Fibroblast of peridontal ligament (primary cell): ENCODE data around the gene RPS16.

Experiments
- DNase-seq: peaks from one replicate; pipeline ENCODE4 v3.0.0-alpha.2; 2010; ENCODE audit errors: extremely low read depth

RPS16 gene

DNA sequence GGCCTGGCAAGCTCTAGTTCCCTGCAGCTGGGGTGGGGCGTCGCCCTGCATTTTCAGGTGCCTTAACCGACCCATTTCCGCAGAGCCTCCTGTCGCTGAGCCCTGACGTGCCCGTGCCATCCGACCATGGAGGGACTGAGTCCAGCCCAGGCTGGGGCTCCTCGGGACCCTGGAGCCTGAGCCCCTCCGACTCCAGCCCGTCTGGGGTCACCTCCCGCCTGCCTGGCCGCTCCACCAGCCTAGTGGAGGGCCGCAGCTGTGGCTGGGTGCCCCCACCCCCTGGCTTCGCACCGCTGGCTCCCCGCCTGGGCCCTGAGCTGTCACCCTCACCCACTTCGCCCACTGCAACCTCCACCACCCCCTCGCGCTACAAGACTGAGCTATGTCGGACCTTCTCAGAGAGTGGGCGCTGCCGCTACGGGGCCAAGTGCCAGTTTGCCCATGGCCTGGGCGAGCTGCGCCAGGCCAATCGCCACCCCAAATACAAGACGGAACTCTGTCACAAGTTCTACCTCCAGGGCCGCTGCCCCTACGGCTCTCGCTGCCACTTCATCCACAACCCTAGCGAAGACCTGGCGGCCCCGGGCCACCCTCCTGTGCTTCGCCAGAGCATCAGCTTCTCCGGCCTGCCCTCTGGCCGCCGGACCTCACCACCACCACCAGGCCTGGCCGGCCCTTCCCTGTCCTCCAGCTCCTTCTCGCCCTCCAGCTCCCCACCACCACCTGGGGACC, 27.9 kb downstream of the RPS16 start:
- peak; percentile 35 for DNase-seq

DNA sequence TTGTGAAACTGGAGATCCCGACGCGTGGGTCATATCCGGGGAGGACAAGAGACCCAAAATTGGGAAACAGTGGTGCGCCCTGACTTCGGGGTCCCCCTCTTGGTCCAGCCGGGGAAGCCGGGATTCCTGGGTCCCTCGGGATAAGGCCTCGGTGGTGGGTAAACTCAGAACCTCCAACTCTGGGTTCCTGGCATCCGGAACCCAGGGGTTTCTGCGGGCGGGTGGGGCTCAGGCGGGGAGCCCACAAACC, 28.4 kb downstream of the RPS16 start:
- no peak for DNase-seq

DNA sequence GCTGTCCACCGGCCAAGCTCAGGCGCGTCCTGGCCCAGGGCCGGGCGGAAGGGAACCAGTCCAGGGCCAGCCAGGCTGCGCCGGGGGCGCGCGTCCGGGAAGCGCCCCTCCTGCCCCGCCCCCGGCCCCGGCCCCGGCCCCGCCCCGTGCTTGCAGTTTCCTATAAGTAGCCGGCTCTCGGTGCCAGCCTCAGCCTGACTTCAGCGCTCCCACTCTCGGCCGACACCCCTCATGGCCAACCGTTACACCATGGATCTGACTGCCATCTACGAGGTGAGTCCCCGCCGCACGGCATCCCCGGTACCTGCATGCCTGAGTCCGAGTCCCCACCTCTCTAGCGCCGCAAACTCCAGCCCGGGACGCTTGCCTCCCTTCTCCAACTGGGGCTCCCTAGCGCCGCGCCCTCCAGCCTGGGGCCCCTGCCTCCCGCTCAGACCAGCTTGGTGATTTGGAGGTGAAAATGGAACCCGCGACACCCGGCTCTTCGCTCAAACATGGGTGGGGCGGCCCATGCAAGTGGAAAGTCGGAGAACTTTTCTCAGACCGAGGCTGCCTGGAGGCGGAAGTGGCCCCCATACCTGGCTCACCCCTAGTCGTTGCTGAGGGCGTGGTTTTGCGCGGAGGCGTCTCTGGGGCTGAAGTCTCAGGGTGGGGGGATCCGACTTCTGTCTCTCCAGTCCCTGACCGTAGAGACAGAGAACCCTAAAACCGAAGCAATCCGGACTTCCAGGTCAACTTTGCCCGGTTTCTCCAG, 28.9 kb downstream of the RPS16 start, which contains the start of gene ZFP36:
Gene ZFP36 (plus strand): TSS at position 192 of the 754 bp plus-strand sequence. CDS start 58 bp downstream, at position 250.
- peak; percentile 89 for DNase-seq

DNA sequence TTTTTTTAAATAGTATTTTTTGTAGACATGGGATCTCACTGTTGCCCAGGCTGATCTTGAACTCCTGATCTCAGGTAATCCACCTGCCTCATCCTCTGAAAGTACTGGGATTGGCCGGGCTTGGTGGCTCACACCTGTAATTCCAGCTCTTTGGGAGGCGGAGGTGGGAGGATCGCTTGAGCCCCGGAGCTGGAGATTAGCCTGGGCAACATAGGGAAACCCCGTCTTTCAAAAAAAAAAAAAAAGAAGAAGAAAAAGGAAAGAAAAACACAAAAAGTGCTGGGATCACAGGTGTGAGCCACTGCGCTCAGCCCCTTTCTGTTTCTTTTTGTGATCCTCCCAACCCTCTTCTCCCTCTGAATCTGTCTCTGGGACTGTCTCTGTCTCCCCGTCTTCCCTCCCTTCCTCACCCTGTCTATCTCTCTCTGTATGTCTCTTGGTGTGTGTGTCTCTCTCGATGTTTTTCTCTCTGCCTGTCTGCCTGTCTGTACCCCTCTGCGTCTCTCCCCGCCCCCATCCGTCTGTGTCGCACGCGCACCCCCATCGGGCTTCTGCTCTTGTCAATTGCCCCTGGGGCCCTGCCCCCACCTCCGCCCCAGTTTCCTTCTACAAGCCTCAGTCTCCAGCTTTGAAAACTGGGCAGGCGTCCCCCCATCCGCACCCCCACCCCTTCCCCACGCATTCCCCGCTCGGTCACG, 29.6 kb downstream of the RPS16 start:
- DNase-seq, result no peak

DNA sequence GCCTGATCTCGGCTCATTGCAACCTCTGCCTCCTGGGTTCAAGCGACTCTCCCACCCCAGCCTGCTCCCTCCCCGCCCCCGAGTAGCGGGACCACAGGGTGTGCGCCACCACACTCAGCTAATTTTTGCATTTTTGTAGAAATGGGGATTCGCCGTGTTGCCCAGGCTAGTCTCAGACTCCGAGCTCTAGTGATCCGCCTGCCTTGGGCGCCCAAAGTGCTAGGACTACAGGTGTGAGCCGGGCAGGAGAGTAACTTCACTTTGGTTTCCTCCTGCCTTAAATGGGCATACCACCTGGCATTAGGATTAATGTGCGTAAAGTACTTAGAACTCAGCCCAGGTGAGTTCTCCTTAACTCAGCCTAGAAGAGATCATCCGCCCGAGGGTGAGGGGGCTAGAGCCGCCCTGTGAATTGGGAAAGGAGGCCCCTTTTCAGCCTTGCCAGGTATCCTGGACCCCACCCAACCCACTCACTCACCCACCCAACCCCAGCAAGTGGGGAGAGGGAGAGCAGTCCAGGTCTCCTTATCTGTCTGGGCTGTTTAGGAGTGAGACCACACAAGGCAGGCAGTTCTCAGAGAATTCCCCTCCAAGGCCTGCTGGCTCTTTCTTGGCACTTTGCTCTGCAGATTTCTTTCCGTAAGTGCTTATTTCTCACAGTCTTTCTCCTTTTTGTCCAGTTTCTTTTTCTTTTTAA, 30.3 kb downstream of the RPS16 start:
- peak; percentile 23 for DNase-seq

DNA sequence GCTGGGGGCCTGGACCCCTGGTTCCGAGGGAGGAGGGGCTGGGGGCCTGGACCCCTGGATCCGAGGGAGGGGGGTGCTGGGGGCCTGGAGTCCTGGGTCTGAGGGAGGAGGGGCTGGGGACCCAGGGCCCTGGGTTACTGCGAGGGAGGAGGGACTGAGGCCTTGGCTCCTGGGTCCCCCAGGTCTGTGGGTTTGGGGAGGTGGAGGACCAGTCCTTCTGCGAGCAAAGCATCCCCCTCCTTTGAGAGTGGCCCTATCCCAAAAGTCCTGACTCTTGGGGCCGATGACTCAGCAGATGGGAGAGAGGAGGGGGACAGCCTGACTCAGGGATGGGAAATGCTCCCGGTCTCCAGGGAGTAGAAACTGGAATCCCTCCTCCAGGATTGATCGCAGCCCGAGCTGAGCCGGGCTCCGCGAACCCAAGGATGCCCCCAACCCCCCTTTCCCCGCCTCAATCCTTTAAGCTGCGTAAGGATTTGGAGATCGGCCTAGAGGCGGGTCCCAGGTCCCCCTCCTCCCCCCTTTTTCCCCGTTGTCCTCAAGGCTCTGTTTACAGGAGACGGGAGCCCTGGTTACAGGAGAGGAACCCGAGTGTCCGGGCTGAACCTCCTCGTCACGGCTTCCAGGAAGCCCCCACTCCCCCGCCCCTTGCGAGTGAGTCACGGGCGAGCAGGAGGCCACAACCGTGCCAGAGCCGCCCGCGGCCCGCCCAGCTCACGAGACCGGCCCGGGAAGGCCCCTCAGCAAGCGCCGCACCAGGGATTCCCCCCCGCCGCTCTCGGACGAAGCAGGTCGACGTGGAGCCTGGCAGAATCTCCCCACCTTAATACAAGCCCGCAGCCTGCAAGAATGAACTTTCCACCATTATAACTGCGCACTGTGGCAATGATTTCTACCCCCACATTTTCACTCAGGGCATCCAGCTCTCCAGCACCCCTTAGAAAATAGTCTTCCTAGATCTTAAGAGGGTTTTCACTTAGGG, 32.1 kb downstream of the RPS16 start:
- DNase-seq, result peak; percentile 100

DNA sequence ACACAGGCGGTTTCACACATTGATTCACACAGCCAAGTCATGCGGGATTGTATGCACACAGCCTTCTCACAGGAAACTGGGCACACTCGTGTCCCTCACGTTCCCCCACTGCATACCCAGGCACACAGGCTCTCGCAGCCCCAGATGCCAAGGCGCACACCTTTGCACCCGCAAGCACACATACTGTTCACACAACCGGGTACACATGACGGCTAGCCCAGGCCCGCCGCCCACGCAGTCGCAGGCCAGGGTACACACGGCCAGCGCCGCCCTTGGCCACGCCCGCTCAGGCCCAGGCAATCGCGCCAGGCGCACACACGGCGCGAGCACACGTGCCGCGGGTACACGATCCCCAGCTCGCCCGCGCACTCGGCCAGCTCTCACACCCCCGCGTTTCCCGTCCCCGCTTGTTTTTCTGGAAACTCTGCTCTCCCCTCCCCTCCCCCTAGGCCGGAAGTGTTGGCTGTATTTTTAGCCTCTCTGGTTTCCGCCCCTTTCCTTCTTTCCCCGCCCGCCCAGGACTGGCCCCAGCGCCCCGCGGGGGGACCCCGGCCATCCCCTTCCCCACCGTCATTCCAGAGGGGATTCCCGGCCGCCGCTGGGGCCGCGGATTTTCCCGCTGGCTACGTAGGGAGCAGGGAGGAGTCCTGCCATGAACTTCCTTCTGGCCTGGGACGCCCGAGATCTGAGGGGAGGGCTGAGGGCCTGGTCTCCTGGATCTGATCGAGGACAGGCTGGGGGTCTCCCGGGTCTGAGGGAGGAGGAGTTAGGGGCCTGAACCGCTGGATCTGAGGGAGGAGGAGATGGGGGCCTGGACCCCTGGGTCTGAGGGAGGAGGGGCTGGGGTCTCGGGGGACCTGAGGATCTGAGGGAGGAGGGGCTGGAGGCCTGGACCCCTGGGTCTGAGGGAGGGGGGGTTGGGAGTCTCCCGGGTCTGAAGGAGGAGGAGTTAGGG, 33.1 kb downstream of the RPS16 start:
- DNase-seq, result peak; percentile 87

DNA sequence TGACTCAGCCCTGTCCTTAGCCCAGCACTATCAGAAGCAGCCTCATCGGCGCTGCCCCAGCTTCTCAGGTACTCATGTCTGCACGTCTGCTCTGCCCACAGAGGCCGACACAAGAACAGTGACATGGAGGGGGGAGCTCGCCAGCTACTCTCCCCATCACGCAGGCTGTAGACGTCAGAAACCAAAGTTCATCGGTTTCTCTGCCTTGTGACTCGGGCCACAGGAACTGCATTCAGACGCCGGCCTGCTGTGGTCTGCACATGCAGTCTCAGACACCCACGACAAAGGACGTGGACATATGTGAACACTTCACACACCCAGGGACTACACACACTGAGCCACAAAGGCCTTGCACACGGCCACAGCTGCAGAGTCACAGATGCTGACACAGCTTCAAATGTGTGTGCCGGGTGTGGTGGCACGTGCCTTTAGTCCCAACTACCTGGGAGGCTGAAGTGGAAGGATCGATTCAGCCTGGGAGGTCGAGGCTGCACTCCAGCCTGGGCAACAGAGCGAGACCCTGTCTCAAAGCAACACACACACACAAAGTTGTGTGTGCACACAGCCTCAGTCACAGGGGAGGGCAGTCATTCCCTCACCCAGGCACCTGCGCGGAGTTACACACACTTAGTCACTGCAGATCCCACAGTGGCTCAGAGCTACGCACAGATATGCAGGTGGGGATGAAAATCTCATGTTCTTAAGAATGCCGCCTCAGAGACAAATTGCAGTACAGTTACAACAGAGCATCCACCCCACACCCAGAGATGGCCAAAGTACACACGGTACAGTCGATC, 34.0 kb downstream of the RPS16 start:
- DNase-seq, result peak; percentile 56

DNA sequence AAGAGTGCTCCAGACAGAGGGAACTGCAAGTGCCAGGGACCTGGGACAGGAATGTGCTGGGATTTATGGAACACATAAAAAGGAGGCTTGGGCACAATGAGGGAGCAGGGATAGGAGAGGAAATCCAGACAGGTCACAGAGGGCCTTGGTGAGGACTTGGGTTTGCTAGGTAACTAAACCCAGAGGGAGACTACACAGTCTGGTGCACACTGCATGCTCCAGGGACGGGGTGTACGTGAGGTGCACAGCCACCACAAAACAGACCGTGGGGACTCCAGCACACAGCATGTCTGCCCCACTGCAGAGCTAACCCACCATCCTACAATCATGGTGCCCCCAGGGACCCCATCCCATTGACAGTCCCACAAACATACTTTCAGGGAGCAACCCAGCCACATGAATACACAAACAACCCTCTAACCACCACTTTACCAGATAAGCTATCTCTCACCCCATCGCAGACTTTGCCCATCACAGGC, 34.6 kb downstream of the RPS16 start:
- DNase-seq, result no peak

DNA sequence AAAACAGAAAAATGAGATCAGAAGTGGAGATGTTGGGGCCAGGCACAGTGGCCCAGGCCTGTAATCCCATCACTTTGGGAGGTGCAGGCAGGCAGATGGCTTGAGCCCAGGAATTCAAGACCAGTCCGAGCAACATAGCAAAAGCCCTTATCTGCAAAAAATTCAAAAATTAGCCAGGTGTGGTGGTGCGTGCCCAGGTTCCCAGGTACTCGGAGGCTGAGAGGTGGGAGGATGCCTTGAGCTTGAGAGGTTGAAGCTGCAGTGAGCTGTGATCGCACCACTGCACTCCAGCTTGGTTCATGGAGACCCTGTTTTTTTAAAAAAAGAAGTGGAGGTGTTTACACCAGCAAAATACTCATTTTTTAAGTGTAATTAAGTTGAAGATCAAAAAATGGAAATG, 35.7 kb downstream of the RPS16 start:
- no peak for DNase-seq

DNA sequence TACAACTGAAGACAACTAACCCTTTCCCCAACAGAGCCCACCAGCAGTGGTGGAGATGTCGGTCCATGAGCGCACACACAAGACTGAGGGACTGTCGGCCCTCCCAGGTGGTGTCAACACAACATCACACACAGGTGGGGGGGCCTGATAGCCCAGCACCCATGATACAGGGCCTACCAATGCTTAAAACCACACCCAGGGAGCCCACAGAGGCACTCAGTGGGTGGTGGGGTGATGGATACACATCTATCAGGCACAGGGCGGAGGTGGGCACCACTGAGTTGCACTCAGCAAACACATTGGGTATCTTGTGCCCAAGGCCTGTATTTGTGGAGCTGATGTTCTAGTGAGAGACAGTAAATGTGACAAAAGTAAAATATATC, 36.1 kb downstream of the RPS16 start:
- no peak for DNase-seq

DNA sequence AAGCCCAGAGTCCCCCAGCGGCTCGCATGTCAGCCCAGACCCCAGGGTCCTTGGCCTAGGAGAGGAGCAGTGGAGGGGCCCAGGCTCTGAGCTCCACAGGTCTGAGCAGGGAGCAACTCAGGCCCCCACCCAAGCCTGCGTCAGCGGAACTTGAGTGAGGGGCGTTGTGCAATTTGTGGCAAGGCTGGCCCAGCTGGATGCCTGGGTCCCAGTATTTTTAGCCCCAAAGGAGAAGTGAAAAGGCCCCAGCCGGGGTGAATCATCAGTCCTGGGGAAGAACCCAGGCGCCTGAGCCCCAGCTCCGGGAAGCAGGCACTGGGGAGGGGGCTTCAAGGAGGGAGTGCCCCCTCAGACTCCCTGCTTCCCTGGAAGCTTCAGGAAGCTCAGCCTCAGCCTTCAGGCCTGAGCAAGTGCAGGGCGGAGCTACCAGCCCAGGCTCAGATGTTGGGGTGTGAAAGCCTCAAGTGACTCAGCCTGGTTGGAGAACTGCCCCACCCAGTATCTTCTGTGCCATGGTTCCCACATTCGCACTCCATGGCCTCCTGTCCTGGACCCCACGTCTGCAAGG, 37.4 kb downstream of the RPS16 start:
- peak; percentile 83 for DNase-seq

DNA sequence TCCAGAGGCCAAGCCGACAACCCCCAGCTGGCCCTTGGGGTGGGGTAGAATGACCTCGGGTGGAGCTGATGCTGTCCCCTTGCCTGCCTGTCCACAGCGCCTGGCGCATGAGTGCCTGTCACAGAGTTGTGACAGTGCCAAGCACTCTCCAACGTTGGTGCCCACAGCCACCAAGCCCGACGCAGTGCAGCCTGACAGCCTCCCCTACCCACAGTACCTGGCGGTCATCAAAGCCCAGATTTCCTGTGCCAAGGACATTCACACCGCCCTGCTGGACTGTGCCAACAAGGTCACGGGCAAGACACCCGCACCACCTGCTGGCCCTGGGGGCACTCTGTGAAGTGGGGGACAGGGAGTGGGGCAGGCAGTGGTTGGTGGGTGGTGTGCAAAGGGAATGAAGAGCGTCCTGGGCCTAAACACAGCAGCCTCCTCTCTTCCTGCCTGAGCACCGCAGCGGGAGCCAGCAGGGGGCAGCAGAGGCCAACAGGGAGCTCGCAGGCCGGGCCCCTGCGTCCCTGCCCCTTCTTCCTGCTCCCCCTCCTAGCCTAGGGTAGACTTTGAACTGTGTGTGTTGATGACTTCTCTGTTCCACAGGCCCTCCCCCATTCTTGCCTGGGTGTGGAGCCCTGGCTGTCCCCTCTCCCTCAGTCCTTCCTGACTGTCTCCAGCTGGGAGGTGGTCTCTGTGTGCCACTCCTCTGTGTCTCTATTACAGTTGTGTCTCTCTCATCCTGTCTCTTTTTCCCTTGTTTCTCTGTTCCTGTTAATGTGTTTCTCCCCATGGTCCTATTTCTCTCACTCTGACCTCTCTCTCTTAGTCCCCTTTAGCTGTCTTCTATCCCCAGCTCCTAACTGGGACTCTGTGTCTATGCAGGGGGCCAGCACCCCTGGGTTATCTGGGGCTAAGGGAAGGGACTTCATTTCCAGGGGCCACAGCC, 38.1 kb downstream of the RPS16 start:
- peak; percentile 75 for DNase-seq

DNA sequence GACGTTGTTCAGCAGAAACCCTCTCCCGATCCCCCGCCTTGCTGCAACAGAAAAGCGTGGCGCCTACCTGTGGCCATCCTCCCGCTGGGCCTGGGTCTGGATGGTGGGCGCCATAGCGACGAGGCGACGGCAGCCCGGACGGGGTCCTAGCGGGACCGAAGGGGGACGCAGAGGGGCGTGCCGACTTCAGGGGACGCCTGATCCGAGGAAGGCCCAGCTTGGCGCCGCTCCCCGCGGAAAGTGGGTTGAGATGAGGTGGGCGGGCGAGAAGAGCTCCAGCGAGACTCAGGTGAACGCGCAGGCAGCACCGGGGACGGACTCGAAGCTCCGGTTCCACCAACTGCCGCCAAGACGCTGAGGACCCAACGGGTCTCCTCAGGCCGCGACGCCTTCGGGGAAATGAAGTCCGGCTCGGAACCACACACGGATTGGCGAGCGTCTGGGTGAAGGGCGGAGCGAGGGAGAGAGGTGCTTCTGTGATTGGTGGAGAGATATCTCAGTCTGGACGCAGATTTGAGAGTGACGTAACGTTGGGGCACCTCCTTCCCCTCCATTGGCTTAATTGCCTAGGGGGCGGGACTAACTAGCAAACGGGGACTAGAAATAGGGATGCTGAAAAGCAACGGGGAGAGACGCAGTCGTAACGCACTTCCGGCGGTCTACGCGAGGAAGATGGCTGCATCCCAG, 44.9 kb downstream of the RPS16 start, which contains the start of the genes MED29 and PAF1:
Gene MED29 (plus strand): TSS at position 628 of the 687 bp plus-strand sequence. CDS start 45 bp downstream, at position 673.
Gene PAF1 (minus strand): TSS at position 356 of the 687 bp plus-strand sequence. CDS start 242 bp downstream, at position 114.
- peak; percentile 100 for DNase-seq

DNA sequence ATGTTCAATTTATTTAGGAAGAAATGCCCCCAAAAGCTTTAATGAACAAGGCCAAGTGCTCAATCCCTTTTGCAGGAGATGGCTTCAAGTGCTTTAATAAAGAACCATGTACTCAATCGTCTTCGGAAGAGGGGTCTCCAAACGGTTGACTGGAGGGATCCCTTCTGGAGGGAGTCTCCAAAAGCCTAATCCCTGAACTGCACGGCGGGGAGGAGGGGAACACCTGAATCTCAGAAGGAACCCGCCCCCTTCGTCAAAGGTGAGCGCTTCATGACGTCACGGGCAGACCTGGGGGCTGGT, 45.3 kb downstream of the RPS16 start:
- no peak for DNase-seq

DNA sequence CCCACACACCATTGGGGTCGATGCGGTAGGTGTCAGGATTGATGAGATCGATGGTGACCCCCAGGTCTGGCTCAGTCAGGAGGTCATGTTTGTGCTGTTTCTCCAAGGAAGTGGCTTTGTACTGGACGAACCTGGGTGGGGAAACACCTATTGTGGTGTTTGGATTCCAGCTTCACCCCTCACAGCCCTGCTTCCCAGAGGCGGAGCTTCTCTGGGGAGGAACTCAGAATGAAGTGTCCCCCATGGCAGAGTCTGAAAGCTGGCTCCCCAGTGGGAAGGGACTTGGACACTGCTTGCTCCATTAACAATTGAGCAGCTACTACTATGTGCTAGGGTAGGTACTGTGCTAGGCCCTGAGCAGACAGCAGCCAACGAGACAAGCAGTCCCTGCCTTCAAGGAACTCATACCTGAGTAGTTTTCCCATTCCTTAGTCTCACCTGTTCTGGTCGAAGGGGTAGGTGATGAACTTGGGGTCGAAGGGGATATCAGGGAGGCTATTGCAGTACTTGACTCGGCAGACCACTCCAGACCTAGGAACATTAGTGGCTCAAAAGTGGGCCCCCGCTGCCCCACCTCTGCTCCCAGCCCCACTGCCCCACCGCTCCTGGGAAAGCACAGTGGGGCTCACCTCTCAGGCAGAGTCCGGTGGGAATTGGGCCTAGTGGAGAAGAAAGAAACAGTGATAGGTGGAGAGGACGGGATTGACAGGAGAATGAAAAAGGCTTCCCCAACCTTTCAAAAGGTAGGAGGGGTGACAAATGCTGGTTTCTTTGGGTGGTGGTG, 45.9 kb downstream of the RPS16 start:
- DNase-seq, result no peak
